Measurements from ENCODE around the gene GCNA.

The GCNA gene

DNA sequence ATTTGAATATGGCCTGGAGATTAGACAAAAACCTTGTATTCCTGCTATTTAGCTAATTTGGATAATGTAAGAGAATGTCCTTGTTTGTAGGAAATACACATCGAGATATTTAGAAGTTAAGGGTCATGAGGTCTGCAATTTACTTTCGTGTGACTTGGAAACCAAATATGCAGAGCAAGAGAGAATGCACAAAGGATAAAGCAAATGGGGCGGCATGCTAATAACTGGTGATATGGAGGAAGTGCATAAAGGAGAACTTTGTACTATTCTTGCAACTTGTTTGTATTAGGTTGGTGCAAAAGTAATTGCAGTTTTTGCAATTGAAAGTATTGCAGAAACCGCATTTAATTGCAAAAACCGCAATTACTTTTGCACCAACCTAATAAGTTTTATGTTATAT is 47.2 kb downstream of the GCNA start:
- DNase-seq (ENCODE audit: low read depth) = no peak
- TF ChIP-seq, protein P1, sequence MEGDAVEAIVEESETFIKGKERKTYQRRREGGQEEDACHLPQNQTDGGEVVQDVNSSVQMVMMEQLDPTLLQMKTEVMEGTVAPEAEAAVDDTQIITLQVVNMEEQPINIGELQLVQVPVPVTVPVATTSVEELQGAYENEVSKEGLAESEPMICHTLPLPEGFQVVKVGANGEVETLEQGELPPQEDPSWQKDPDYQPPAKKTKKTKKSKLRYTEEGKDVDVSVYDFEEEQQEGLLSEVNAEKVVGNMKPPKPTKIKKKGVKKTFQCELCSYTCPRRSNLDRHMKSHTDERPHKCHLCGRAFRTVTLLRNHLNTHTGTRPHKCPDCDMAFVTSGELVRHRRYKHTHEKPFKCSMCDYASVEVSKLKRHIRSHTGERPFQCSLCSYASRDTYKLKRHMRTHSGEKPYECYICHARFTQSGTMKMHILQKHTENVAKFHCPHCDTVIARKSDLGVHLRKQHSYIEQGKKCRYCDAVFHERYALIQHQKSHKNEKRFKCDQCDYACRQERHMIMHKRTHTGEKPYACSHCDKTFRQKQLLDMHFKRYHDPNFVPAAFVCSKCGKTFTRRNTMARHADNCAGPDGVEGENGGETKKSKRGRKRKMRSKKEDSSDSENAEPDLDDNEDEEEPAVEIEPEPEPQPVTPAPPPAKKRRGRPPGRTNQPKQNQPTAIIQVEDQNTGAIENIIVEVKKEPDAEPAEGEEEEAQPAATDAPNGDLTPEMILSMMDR (IDR thresholded peaks at IDR 0.05; ENCODE audit: control insufficient read depth, insufficient read depth, low read depth, low read length, missing control alignments) = no peak
- no peak overlapping the region for H3K4me3 ChIP-seq (ENCODE audit: control insufficient read depth, low read depth, low read length)

GRCh38 chrX:71626576-71626975 is 48.3 kb downstream of the GCNA start:
- H3K4me3 ChIP-seq (ENCODE audit: control insufficient read depth, low read depth, low read length) = no peak overlapping the region
- no peak for DNase-seq (ENCODE audit: low read depth)
- TF ChIP-seq, protein P1 (IDR thresholded peaks at IDR 0.05; ENCODE audit: control insufficient read depth, insufficient read depth, low read depth, low read length, missing control alignments) = no peak

DNA sequence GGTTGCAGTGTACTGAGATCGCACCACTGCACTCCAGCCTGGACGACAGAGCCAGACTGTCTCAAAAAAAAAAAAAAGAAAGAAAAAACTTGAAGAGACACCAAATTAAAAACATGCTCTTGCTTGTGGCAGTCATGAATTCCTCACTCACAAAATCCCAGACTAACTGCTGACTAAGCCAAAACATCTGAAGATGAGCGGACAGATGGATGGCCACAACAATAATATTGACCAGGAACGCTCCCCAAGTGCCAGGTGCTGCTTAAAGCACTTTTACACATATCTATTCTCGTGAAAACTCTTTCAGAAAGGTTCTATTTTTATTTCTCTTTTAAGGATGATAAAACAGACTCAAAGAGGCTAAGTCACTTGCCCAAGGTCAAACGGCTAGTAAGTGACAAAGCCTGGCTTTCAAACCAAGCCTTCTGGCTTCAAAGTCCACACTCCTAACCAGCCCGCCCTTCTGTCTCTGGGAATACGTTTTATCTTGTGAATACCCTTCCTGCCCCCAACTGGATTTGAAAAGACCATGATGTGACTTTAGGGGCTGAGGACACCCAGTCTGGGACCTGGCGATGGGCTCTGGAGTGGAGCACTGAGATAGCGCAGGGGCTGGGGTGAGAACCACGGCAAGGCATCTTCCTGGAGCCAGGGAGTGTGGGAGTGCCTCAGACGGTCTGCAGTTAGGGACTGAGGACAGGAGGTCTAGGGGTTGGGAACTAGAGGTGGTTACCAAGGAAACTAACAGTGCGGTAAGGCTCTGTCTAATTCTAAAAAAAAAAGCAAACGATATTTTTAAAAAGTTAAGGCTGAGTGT is 49.6 kb downstream of the GCNA start:
- TF ChIP-seq, protein P1 (IDR thresholded peaks at IDR 0.05; ENCODE audit: control insufficient read depth, insufficient read depth, low read depth, low read length, missing control alignments) = no peak
- DNase-seq (ENCODE audit: low read depth) = no peak

GRCh38 chrX:71629467-71629866 is 51.2 kb downstream of the GCNA start:
- TF ChIP-seq, protein P1 (IDR thresholded peaks at IDR 0.05; ENCODE audit: control insufficient read depth, insufficient read depth, low read depth, low read length, missing control alignments) = no peak
- no peak for DNase-seq (ENCODE audit: low read depth)
- H3K4me3 ChIP-seq (ENCODE audit: control insufficient read depth, low read depth, low read length) = no peak overlapping the region

More for the DNA sequence above, 49.6 kb downstream of the GCNA start:
- no peak overlapping the region for H3K4me3 ChIP-seq (ENCODE audit: control insufficient read depth, low read depth, low read length)

GRCh38 chrX:71632923-71633657 is 54.9 kb downstream of the GCNA start:
- no peak overlapping the region for H3K4me3 ChIP-seq (ENCODE audit: control insufficient read depth, low read depth, low read length)
- TF ChIP-seq, protein P1 (IDR thresholded peaks at IDR 0.05; ENCODE audit: control insufficient read depth, insufficient read depth, low read depth, low read length, missing control alignments) = no peak
- DNase-seq (ENCODE audit: low read depth) = no peak

DNA sequence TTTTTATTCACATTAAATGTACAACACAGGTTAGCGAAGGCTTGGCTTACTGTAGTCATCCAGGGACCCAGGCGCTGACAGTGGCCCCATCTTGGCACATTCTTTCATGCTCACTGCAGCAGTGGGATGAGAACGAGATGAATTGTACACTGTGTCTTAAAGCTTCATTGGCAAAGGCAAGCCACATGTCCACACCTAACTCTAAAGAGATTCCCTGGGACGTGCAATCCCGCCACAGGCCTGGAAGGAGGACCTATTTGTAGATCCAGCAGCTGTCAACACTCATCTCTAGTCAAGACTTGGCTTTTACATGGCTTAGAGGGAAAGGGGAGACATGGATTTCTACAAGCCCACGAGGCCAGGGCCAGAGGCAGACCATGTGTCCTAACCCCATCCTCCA is 56.1 kb downstream of the GCNA start:
- TF ChIP-seq, protein P1 (IDR thresholded peaks at IDR 0.05; ENCODE audit: control insufficient read depth, insufficient read depth, low read depth, low read length, missing control alignments) = no peak
- H3K4me3 ChIP-seq (ENCODE audit: control insufficient read depth, low read depth, low read length) = no peak overlapping the region
- DNase-seq (ENCODE audit: low read depth) = no peak
